WI38 (cell line): ENCODE results near the gene IFNL2.

Experiments
- H3K4me3 ChIP-seq: 2 replicates; pipeline ENCODE4 v1.5.1; 2011; ENCODE audit warnings: low read depth, mild to moderate bottlenecking, control low read depth, low read length
- CTCF ChIP-seq: IDR thresholded peaks from 2 replicates; pipeline ENCODE4 v1.5.1; 2012; ENCODE audit warnings: low read depth, mild to moderate bottlenecking, control low read depth, low read length

Gene IFNL2

GRCh38 chr19:39248806-39249205 is 19.4 kb upstream of the IFNL2 start, which contains the start of gene IFNL4:
IFNL4 (minus strand) TSS chr19:39248856.
- TF ChIP-seq CTCF: no peak
- no peak within 1 kb of the TSS for H3K4me3 ChIP-seq

DNA sequence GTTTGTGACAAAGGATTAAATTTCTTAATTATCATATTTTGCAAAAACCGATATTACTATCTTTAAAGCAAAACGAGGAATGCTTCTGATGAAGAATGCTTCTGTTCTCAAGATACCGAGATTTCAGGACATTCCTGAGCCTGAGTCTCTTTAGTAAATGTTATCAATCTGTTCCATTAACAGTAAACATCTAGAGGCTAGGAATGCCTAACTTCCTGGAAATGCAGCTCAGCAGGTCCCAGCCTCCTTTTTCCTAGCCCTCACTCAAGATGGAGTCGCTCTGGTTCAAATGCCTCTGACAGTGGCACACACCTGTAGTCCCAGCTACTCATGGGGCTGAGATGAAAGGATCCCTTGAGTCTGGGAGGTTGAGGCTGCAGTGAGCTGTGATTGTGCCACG is 17.1 kb upstream of the IFNL2 start:
- no peak for TF ChIP-seq CTCF
- no peak overlapping the region for H3K4me3 ChIP-seq

GRCh38 chr19:39251846-39252245 is 16.4 kb upstream of the IFNL2 start:
- TF ChIP-seq CTCF: no peak

DNA sequence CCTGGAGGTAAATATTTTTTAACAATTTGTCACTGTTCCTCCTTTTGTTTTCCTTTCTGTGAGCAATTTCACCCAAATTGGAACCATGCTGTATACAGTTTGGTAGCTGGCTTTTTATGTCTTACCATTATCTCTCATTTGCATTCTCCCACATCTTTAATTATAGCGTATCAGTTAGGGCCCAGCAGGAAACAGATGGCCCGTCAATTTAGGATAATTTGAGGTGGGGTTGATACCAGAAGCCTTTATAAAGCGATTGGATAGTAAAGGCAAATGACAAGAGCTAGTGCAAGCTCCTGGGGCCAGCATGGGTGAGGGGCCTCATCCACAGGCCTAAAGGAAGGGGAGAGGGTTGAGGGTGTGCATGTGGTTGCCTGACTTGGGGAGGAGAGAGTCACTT is 15.7 kb upstream of the IFNL2 start:
- no peak for TF ChIP-seq CTCF
- no peak overlapping the region for H3K4me3 ChIP-seq

More at GRCh38 chr19:39251846-39252245, 16.4 kb upstream of the IFNL2 start:
- no peak overlapping the region for H3K4me3 ChIP-seq

DNA sequence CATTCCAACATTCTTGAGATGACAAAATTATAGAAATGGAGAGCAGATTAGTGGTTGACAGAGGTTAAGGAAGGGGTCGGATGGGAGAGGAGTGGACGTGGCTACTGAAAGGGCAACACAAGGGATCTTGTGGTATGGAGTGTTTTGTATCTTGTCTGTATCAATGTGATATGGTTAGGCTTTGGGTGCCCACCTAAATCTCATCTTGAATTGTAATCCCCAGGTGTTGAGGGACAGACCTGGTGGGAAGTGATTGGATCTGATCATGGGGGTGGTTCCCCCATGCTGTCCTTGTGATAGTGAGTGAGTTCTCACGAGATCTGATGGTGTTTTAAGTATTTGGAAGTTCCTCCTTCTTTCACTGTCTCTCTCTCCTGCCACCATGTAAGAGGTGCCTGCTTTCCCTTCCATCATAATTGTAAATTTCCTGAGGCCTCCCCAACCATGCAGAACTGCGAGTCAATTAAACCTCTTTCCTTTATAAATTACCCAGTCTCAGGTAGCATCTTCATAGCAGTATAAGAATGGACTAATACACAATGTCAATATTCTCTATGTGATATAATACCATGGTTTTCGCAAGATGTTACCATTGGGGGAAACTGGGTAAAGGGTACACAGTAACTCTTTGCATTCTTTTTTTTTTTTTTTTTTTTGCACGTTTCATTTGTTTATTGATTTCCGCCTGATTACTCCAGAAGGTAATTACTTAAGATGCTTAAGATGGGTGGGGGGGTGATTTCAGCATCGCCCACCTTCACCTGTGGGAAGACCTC is 14.6 kb upstream of the IFNL2 start:
- H3K4me3 ChIP-seq: no peak overlapping the region
- TF ChIP-seq CTCF: no peak

DNA sequence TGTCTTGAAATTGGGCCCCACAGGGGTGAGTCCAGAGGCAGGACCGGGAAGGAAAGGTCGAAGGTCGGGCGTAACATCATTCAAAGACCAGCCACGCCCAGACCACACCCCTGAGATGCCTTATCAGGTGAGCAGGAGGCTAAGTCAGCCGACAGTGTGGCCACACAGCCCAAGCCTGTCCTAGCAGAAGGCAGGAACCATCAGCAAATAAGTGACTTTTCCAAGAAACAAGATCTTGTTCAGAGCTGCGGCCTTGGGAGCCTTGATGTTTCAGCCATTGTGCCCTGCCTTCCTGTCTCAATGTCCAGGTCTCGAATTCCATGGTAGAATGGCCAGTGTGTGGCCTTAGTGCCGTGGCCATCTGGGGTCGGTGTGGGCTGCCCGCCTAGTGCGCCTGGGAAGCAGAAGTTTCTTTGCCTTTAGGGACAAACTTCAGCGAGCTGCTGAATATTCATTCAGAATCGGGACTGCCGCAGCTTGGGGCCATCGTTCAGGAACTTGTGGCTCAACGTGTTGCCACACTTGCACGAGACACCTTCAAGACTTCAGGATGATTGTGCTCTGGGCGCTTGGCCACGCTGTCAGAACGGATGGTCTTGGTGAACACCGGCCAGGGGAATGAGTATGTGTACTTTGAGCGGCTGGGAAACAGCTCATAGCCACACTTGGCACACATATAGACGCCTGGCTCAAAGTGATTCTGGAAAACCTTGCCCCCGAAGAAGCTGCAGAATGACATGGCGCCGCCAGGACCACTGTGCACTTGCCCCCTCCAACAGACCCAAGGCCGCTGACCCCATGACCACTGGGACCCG is 13.5 kb upstream of the IFNL2 start:
- TF ChIP-seq CTCF: no peak

GRCh38 chr19:39257227-39257626 is 11.0 kb upstream of the IFNL2 start:
- H3K4me3 ChIP-seq: no peak overlapping the region
- TF ChIP-seq CTCF: no peak

More for the DNA sequence above, 13.5 kb upstream of the IFNL2 start:
- no peak overlapping the region for H3K4me3 ChIP-seq
